ENCODE data around the gene KCNA10.

Gene KCNA10

GRCh38 chr1:110519125-110519810 is at the start of gene KCNA10:
Gene KCNA10, minus strand, starts transcription at chr1:110519175. Its CDS starts 388 bp downstream, at chr1:110518787.
- no peak for DNase-seq (ENCODE audit: low spot score)

DNA sequence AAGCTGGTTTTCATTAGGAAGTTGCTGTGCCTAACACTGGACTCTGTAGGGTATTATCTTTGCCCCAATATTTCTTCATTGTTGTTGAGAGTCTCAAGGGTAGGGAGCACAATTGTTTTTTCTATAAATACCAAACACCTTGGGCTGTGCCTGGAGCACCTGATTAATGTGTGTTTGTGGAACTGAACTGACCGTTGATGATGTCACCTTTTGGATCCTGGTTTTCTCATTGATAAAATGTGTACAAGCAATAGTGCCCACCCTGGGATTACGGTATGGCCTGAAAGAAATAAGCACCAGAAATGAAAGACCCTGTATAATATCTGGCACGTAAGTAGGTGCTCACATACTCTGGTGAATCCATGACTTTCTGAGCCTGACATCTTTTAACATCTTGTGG is 47.9 kb upstream of the KCNA10 start:
- no peak for DNase-seq (ENCODE audit: low spot score)

GRCh38 chr1:110565565-110565964 is 46.6 kb upstream of the KCNA10 start:
- DNase-seq (ENCODE audit: low spot score), result no peak

GRCh38 chr1:110563089-110563488 is 44.1 kb upstream of the KCNA10 start:
- DNase-seq (ENCODE audit: low spot score), result no peak

DNA sequence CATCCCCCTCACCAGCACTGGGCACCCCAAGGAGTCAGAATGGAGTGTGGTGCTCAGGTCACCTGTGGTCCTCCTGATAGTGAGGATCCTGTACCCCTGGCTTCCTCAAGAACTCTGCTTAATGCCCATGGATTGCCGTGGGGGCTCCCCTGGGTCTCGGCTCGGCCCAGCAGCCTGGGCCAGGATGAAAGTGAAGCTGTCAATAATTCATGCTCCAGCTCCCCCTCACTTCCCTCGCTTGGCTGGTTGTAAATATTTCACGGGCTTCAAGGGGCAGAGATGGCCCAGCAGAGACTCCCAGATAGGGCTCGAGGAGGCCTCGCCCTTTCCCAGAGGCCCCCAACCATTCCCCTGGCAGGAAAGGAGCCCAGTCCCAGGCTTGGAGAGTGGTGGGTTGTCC is 42.6 kb upstream of the KCNA10 start:
- DNase-seq (ENCODE audit: low spot score), result no peak

- DNase-seq (ENCODE audit: low spot score), result no peak
Measured at GRCh38 chr1:110559157-110559556, 40.2 kb upstream of the KCNA10 start.

DNA sequence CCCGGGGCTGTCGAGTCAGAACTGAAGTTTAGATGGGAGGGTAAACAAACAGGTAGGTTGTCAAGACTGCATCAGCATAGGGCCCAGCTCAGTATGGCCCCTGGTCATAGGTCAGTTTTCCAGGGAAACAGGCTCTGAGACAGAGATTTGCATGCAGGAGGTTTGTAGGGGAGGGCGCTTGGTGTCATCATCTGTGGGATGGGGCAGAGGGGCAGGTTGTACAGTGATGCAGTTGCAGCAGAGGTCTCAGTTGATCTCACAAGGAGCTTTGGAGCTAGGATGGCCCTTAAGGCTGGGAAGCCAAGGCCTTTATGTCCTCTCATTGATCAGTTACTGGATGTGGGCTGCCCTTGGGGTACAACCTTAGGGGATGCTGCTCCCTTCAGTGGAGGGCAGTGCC is 38.5 kb upstream of the KCNA10 start:
- no peak for DNase-seq (ENCODE audit: low spot score)

GRCh38 chr1:110556471-110556807 is 37.5 kb upstream of the KCNA10 start:
- no peak for DNase-seq (ENCODE audit: low spot score)

- no peak for DNase-seq (ENCODE audit: low spot score)
Measured at GRCh38 chr1:110555807-110556470, 37.0 kb upstream of the KCNA10 start.

- DNase-seq (ENCODE audit: low spot score), result no peak
Measured at GRCh38 chr1:110554871-110555801, 36.2 kb upstream of the KCNA10 start.

- no peak for DNase-seq (ENCODE audit: low spot score)
Measured at GRCh38 chr1:110551278-110551809, 32.4 kb upstream of the KCNA10 start.

GRCh38 chr1:110549831-110550230 is 30.9 kb upstream of the KCNA10 start:
- DNase-seq (ENCODE audit: low spot score), result no peak

GRCh38 chr1:110548381-110548780 is 29.4 kb upstream of the KCNA10 start:
- peak; percentile 5 for DNase-seq (ENCODE audit: low spot score)

DNA sequence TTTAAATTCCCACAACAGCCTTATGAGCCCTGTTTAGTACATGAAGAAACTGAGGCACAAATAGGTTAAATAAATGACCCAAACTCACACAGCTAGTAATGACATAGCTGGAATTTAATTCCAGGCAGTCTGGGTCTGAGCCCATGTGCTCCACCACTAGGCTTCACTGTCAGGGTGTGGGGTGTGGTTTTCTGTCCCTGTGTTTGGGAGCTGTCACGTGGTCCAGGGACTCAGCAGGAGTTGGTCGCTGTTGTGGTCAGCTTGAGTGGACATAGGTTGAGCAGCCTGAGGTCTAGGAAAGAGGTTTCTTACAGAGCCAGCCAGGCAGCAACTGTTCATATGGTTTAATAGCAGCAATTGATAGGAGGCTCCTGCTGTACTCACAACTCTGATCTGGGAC is 28.0 kb upstream of the KCNA10 start:
- no peak for DNase-seq (ENCODE audit: low spot score)

DNA sequence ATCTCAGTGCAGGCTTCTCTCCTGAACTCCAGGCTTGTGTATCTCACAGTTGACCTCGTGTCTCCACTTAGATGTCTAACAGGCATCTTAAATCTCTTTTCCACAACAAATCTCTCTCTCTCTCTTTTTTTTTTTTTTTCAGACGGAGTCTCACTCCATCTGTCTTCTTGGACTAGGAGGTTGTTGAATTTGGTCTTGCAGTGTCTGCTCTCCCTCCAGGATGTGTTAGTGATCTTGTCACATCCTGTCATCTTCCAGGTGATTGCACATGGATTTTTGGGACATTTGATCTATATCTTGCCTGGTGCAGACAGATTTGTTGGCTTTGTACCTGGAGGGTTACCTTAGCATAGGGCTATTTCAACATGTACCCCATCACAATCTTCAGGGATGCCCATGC is 26.5 kb upstream of the KCNA10 start:
- no peak for DNase-seq (ENCODE audit: low spot score)

DNA sequence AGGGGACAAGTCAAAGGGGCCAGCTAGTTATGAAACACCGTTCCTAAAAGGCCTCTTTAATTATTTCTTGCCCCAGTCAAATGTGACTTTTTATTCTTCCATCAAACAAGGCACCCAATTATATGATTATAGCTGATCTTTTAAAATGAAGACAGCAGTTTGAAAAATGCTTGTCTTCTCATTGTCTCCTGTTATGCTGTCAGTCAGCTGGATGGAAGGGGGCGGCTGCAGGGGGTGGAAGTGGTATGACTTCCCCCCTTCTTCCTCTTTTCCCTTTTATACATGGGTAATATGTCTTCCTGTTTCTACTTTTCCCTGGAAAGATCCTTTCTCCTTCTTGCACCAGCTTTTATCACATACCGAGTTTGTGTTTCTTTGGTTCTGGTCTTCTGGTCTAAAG is 25.8 kb upstream of the KCNA10 start:
- no peak for DNase-seq (ENCODE audit: low spot score)

DNA sequence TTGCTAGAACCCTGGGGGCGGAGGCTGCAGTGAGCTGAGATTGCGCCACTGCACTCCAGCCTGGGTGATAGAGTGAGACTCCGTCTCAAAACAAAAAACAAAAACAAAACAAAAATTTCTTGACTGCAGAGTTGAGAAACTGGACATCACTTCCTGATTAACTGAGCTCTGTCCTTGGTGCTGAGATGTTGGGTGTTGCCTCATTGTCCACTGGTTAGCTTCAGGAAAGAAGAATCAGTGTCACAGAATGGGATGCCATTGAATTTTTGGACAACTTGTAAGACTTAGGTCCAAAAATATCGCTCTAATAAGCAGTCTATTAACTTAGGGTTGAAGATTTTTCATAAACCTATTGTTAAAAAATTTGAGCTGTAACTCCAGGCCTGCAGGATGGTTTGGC is 23.8 kb upstream of the KCNA10 start:
- DNase-seq (ENCODE audit: low spot score), result peak; percentile 60

DNA sequence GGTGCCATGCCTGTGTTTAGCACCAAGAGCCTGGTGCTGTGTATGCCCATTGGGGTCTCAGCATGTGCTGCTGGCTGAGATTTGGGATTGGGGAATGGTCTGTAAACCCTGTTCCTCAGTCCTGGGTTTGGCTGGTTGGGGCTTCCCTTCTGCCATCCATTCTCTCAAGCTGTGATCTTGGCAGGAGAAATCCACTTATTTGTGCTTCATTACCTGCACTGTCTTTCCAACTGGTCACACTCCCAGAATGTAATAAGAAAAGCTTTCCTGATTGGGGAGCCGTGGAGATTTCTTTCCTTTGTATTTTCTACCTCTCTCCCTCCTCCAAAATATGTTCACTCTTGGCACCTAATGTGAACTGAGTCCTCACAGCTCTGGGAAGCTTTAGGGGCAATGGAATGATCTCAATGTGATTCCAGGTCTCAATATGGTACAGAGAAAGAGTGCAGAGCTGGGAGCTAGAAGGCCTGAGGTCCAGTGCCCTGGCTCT is 23.0 kb upstream of the KCNA10 start:
- DNase-seq (ENCODE audit: low spot score), result no peak

- no peak for DNase-seq (ENCODE audit: low spot score)
Measured at GRCh38 chr1:110540891-110541685, 22.1 kb upstream of the KCNA10 start.

DNA sequence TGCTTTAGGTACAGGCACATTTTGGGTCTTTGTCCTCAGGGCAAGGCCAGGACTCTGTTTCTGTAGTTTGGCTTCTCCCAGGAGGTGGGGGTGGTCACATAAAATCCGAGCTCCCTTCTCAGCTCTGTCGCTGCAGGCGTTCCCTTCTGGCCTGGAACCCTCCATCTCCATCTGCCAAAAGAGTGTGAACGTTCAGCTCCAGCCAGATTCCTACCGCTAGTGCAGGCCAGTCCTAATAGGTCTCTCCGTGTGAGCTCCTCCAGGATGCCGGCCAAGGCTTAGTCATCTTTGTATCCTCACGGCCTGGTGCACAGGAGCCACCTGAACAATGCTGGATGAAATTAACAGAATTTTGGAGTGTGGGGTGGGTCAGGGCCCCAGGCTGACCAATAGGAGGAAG is 19.9 kb upstream of the KCNA10 start:
- DNase-seq (ENCODE audit: low spot score), result no peak

DNA sequence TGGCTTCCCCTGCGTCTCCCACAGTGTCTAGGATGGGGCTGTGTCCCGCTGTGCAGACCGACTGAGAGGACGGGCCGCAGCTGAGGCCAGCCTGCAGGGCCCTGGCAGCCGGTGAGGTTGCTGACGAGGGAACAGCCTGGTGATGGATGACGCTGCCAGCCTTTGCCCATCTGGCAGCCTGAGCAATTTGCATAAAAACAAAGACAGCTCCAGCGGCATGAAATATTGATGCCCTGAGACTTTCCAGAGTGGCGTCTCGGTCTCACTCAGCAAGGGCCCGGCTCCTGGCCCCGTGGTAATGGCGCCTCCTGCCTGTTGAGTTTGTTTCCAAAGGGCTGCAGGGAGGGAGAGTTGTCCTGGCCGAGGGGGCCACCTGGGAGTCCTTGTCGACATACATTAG is 19.1 kb upstream of the KCNA10 start:
- DNase-seq (ENCODE audit: low spot score), result no peak

GRCh38 chr1:110535985-110536384 is 17.0 kb upstream of the KCNA10 start:
- DNase-seq (ENCODE audit: low spot score), result no peak
